DMS 273 treated with DMSO at 0.1 percent for 48 hours (cell line): ENCODE results near the gene MAN1A2.
A peak's percentile ranks its signal among the peaks of the same experiment; 100 is the strongest.

Experiments used
- DNase-seq: peaks from one replicate; lab custom pipeline; 2025; lab: John Stamatoyannopoulos, UW

MAN1A2 gene

GRCh38 chr1:117495068-117495467 is 127.8 kb downstream of the MAN1A2 start:
- no peak for DNase-seq

- DNase-seq: no peak
Observed at GRCh38 chr1:117499071-117499470, 131.8 kb downstream of the MAN1A2 start.

GRCh38 chr1:117500584-117500983 is 133.3 kb downstream of the MAN1A2 start:
- DNase-seq: no peak

- DNase-seq: no peak
Observed at GRCh38 chr1:117501281-117501680, 134.0 kb downstream of the MAN1A2 start.

- no peak for DNase-seq
Observed at GRCh38 chr1:117511273-117511672, 144.0 kb downstream of the MAN1A2 start.

GRCh38 chr1:117512728-117513321 is 145.6 kb downstream of the MAN1A2 start:
- DNase-seq: no peak

- DNase-seq: no peak
Observed at GRCh38 chr1:117523111-117523510, 155.9 kb downstream of the MAN1A2 start.

- no peak for DNase-seq
Observed at GRCh38 chr1:117527074-117527473, 159.8 kb downstream of the MAN1A2 start.

GRCh38 chr1:117527566-117528102 is 160.4 kb downstream of the MAN1A2 start:
- DNase-seq: no peak

GRCh38 chr1:117529683-117530082 is 162.4 kb downstream of the MAN1A2 start:
- no peak for DNase-seq

GRCh38 chr1:117531222-117531621 is 164.0 kb downstream of the MAN1A2 start:
- no peak for DNase-seq

GRCh38 chr1:117534995-117535467 is 167.8 kb downstream of the MAN1A2 start:
- DNase-seq: peak; percentile 21

GRCh38 chr1:117535821-117536220 is 168.6 kb downstream of the MAN1A2 start:
- no peak for DNase-seq

- no peak for DNase-seq
Observed at GRCh38 chr1:117537291-117537920, 170.2 kb downstream of the MAN1A2 start.

- no peak for DNase-seq
Observed at GRCh38 chr1:117540532-117540931, 173.3 kb downstream of the MAN1A2 start.

- no peak for DNase-seq
Observed at GRCh38 chr1:117541003-117541402, 173.8 kb downstream of the MAN1A2 start.

GRCh38 chr1:117541585-117541984 is 174.3 kb downstream of the MAN1A2 start:
- no peak for DNase-seq

- no peak for DNase-seq
Observed at GRCh38 chr1:117544509-117545109, 177.4 kb downstream of the MAN1A2 start.

- DNase-seq: no peak
Observed at GRCh38 chr1:117546467-117546866, 179.2 kb downstream of the MAN1A2 start.

GRCh38 chr1:117553471-117553870 is 186.2 kb downstream of the MAN1A2 start:
- no peak for DNase-seq

GRCh38 chr1:117555806-117556205 is 188.6 kb downstream of the MAN1A2 start:
- DNase-seq: no peak

GRCh38 chr1:117556341-117556740 is 189.1 kb downstream of the MAN1A2 start:
- DNase-seq: no peak

GRCh38 chr1:117556976-117557375 is 189.7 kb downstream of the MAN1A2 start:
- DNase-seq: no peak
